ENCODE measurements around the gene KIF26B.

The KIF26B gene

GRCh38 chr1:245195398-245195797 lies 40.6 kb downstream of the KIF26B start:
- TF ChIP-seq EZH2phosphoT487 (IDR thresholded peaks at IDR 0.05; ENCODE audit: low read depth) (no peak), CTCF (IDR thresholded peaks at IDR 0.05; ENCODE audit: low read depth, low read length) (no peak)
- H4K20me1 ChIP-seq (ENCODE audit: insufficient read depth, low read length): no peaks in the 10 kb centered on the region
- H3K9me3 ChIP-seq (ENCODE audit: insufficient read depth, low read length): no peaks in the 10 kb centered on the region
- H3K4me1 ChIP-seq (ENCODE audit: low read length): no peaks in the 10 kb centered on the region
- no peak overlapping the region for H3K4me3 ChIP-seq (ENCODE audit: low read length)
- no peak overlapping the region for H3K27ac ChIP-seq (ENCODE audit: low read length)
- H3K79me2 ChIP-seq (ENCODE audit: low read length): no peaks in the 10 kb centered on the region
- peaks cover 22% of the 10 kb centered on the region; the same call in 1 of the 2 replicates for H3K27me3 ChIP-seq (ENCODE audit: low read depth, low read length)
- H3K4me2 ChIP-seq (ENCODE audit: low read length): no peak overlapping the region
- H3K9ac ChIP-seq (ENCODE audit: low read length): no peak overlapping the region
- no peaks in the 10 kb centered on the region for H3K36me3 ChIP-seq (replicated peaks; ENCODE audit: low read depth, low read length)
- no peak overlapping the region for H2AFZ ChIP-seq (ENCODE audit: low read depth, low read length)

- Histone ChIP-seq H2AFZ (ENCODE audit: low read depth, low read length) (no peak overlapping the region), H3K27ac (ENCODE audit: low read length) (no peak overlapping the region), H3K9me3 (ENCODE audit: insufficient read depth, low read length) (no peaks in the 10 kb centered on the region), H3K9ac (ENCODE audit: low read length) (no peak overlapping the region), H3K36me3 (replicated peaks; ENCODE audit: low read depth, low read length) (no peaks in the 10 kb centered on the region), H3K4me1 (ENCODE audit: low read length) (no peaks in the 10 kb centered on the region), H3K4me2 (ENCODE audit: low read length) (no peak overlapping the region), H3K27me3 (ENCODE audit: low read depth, low read length) (peaks cover 22% of the 10 kb centered on the region; the same call in 1 of the 2 replicates), H4K20me1 (ENCODE audit: insufficient read depth, low read length) (no peaks in the 10 kb centered on the region), H3K79me2 (ENCODE audit: low read length) (no peaks in the 10 kb centered on the region), H3K4me3 (ENCODE audit: low read length) (no peak overlapping the region)
- no peak for TF ChIP-seq CTCF (IDR thresholded peaks at IDR 0.05; ENCODE audit: low read depth, low read length)
- TF ChIP-seq EZH2phosphoT487 (IDR thresholded peaks at IDR 0.05; ENCODE audit: low read depth): no peak
These were observed 42.3 kb downstream of the KIF26B start for GRCh38 chr1:245197121-245197520.

GRCh38 chr1:245197911-245198379 lies 43.2 kb downstream of the KIF26B start:
- TF ChIP-seq CTCF (IDR thresholded peaks at IDR 0.05; ENCODE audit: low read depth, low read length): no peak
- TF ChIP-seq EZH2phosphoT487 (IDR thresholded peaks at IDR 0.05; ENCODE audit: low read depth): no peak
- no peaks in the 10 kb centered on the region for H3K36me3 ChIP-seq (replicated peaks; ENCODE audit: low read depth, low read length)
- H4K20me1 ChIP-seq (ENCODE audit: insufficient read depth, low read length): no peaks in the 10 kb centered on the region
- H3K4me2 ChIP-seq (ENCODE audit: low read length): no peak overlapping the region
- peaks cover 22% of the 10 kb centered on the region; the same call in 1 of the 2 replicates for H3K27me3 ChIP-seq (ENCODE audit: low read depth, low read length)
- H3K79me2 ChIP-seq (ENCODE audit: low read length): no peaks in the 10 kb centered on the region
- H2AFZ ChIP-seq (ENCODE audit: low read depth, low read length): no peak overlapping the region
- H3K4me3 ChIP-seq (ENCODE audit: low read length): no peak overlapping the region
- no peak overlapping the region for H3K27ac ChIP-seq (ENCODE audit: low read length)
- no peaks in the 10 kb centered on the region for H3K4me1 ChIP-seq (ENCODE audit: low read length)
- H3K9me3 ChIP-seq (ENCODE audit: insufficient read depth, low read length): no peaks in the 10 kb centered on the region
- H3K9ac ChIP-seq (ENCODE audit: low read length): no peak overlapping the region

- no peaks in the 10 kb centered on the region for H4K20me1 ChIP-seq (ENCODE audit: insufficient read depth, low read length)
- no peaks in the 10 kb centered on the region for H3K36me3 ChIP-seq (replicated peaks; ENCODE audit: low read depth, low read length)
- no peaks in the 10 kb centered on the region for H3K79me2 ChIP-seq (ENCODE audit: low read length)
- no peak overlapping the region for H3K27ac ChIP-seq (ENCODE audit: low read length)
- H3K4me2 ChIP-seq (ENCODE audit: low read length): no peak overlapping the region
- peaks cover 22% of the 10 kb centered on the region; the same call in 1 of the 2 replicates for H3K27me3 ChIP-seq (ENCODE audit: low read depth, low read length)
- TF ChIP-seq CTCF (IDR thresholded peaks at IDR 0.05; ENCODE audit: low read depth, low read length) (no peak), EZH2phosphoT487 (IDR thresholded peaks at IDR 0.05; ENCODE audit: low read depth) (no peak)
- no peak overlapping the region for H2AFZ ChIP-seq (ENCODE audit: low read depth, low read length)
- H3K4me3 ChIP-seq (ENCODE audit: low read length): no peak overlapping the region
- peaks cover 4% of the 10 kb centered on the region; the same call in 1 of the 2 replicates for H3K9me3 ChIP-seq (ENCODE audit: insufficient read depth, low read length)
- H3K9ac ChIP-seq (ENCODE audit: low read length): no peak overlapping the region
- no peaks in the 10 kb centered on the region for H3K4me1 ChIP-seq (ENCODE audit: low read length)
These were observed 44.1 kb downstream of the KIF26B start for GRCh38 chr1:245198748-245199516.

All from OCI-LY3 (cell line).